LNCaP clone FGC (cell line): ENCODE measurements around the gene PPM1M.

ENCODE experiments used
- DNase-seq: peaks from one replicate; pipeline ENCODE4 v3.0.0-alpha.2; 2011; ENCODE audit warnings: low read depth
- H3K4me3 ChIP-seq: 2 replicates; pipeline ENCODE4 v1.5.1; 2011; ENCODE audit warnings: mild to moderate bottlenecking, low read depth, low read length, control low read depth
- TF ChIP-seq, protein P1 (sequence below): IDR thresholded peaks from 2 replicates; pipeline ENCODE4 v1.5.1; 2012; ENCODE audit warnings: mild to moderate bottlenecking; ENCODE audit not compliant: control insufficient read depth, insufficient read depth; ENCODE audit errors: extremely low read depth

PPM1M gene

DNA sequence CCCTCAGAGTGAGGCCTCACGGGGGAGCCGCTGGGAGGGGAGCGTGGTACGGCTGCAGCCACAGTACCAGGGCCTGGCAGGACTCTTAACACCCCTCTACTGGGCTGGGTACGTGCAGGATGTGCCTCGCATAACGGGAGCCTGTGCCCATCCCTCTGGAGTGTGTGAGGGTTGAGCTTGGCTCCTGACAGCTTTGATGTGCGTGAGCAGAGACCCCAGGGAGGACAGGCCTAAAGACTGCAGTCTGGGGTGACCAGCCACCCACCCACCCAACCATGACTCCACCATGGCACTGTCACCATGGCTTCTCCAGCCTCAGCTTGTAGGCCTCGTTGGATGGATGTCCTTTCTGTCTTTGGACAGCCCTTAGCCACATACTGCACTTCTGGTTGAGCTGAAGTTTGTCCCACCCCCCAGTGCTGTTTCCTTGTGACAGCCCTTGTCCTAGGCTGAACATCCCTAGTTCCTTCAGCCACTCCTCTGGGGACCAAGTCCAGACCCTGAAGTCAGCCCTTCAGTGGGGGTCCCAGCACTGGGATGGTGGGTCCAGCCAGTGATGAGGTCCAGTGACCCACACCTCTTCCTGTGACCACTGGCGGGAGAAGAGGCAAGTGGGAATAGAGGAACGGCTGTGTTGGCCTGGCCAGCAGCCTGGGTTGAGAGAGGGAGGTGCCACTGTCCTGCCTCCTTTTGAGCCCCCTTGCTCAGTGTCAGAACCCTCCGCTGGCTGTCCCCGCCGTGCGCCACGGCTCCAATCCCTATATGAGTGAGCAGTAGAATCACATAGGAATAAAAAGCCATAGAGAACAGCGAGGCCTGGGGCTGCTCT, 48.1 kb downstream of the PPM1M start:
- TF ChIP-seq, protein P1, sequence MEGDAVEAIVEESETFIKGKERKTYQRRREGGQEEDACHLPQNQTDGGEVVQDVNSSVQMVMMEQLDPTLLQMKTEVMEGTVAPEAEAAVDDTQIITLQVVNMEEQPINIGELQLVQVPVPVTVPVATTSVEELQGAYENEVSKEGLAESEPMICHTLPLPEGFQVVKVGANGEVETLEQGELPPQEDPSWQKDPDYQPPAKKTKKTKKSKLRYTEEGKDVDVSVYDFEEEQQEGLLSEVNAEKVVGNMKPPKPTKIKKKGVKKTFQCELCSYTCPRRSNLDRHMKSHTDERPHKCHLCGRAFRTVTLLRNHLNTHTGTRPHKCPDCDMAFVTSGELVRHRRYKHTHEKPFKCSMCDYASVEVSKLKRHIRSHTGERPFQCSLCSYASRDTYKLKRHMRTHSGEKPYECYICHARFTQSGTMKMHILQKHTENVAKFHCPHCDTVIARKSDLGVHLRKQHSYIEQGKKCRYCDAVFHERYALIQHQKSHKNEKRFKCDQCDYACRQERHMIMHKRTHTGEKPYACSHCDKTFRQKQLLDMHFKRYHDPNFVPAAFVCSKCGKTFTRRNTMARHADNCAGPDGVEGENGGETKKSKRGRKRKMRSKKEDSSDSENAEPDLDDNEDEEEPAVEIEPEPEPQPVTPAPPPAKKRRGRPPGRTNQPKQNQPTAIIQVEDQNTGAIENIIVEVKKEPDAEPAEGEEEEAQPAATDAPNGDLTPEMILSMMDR = no peak
- H3K4me3 ChIP-seq = no peak overlapping the region
- DNase-seq = no peak

DNA sequence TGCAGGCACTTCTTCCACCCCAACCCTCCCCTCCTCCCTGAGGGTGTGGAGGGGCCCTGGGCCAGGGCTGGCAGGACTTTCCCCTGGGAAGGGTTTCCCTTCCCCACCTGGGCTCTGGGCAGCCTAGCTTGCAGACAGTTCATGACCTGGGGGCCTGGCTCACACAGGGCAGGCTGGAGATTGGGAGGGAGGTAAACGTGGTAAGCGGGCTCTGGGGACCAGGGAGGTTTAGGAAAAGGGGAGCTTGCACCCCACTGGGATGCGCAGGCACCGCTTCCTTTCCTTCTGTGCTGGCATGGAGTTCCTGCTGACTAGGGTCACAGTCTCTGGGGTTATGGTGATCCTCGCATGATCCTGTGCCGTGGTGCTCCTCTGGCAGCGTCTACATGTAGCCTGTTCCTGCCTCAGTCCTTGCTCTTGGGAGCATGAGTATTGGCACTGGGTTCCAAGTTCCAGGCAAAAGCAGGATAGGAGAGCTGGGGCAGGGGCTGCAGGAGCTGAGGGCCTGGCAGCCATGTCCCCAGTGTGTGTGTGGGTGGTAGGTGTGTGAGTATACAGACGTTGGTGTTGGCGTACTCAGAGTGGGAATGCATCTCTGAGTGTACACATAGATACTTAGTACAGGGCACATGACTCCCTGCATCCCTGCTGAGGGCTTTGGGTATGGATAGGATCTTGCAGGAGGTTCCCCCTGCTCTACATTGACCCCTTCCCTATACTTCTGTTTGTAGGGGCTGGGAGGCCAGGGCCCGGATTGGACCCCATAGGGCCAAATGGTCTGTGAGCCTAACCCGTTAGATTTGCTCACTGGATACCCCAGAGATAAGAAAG, 49.0 kb downstream of the PPM1M start:
- no peak for DNase-seq
- TF ChIP-seq, protein P1 = no peak
- no peak overlapping the region for H3K4me3 ChIP-seq

DNA sequence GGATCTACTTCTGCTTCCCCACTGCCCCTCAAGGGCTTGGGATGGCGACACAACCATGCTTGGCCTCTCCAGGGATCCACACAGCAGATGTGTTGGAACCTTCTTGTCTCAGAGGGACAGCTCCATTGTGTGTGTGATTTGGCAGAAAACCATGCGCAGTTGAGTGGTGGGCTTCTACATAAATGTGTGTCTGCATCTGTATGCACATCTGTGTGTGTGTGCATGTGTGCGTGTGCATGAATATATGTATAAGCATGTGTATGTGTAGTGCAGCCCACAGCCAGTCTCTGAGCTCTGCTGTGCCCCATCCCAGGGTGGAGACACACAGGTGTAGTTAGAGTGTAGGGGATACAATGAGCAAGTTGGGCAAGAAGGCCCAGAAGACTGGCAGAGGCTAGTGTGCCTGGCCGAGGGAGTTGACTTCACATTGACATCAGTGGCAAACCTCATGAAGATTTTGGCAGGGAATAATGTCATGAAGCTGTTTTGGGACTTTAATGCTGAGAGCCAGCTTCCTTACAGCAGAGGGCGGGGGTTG, 50.2 kb downstream of the PPM1M start:
- DNase-seq = no peak
- TF ChIP-seq, protein P1 = no peak
- H3K4me3 ChIP-seq = no peak overlapping the region

DNA sequence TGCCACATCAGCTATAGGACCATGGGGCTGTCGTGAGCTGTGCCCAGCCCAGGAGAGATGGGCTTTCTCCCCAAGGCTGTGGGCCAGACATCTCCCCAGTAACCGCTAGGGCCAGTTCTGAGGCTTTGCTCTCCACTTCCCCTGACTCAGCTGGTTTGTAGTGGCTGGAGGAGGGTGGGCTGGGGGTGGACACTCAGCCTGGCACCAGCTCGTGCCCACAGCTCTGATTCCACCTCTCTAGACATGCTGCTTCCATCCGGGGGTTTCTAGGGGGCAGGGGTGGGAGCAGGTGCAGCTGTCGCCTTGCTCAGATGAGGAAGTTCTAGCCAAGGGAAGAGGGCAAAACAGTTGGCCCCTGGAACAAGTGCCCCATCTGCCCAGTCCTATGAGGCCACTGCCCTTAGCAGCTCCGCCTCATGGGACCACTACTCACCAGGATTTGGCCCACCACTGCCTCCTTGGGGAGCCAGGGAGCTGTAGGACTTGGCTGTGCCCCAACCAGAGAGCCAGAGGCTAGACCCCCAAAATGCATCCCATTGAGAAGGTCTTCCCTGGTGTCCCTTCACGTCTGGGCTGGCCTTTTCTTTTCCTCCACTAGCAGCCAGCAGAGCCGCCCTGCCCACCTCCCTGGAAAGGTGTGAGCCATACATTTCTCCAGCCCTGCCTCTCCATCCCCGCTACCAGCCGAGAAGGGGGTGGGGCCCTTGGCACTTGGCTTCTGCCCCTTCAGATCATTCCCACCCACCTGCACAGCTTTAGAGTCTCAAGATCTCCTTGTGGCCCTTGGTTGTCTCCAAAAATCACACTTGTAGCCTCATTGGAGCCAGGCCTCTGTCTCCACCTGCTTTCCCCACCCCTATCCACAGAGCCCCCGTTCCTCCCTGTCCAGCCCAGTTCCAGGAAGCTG, 51.9 kb downstream of the PPM1M start:
- no peak overlapping the region for H3K4me3 ChIP-seq
- TF ChIP-seq, protein P1 = no peak
- DNase-seq = no peak

DNA sequence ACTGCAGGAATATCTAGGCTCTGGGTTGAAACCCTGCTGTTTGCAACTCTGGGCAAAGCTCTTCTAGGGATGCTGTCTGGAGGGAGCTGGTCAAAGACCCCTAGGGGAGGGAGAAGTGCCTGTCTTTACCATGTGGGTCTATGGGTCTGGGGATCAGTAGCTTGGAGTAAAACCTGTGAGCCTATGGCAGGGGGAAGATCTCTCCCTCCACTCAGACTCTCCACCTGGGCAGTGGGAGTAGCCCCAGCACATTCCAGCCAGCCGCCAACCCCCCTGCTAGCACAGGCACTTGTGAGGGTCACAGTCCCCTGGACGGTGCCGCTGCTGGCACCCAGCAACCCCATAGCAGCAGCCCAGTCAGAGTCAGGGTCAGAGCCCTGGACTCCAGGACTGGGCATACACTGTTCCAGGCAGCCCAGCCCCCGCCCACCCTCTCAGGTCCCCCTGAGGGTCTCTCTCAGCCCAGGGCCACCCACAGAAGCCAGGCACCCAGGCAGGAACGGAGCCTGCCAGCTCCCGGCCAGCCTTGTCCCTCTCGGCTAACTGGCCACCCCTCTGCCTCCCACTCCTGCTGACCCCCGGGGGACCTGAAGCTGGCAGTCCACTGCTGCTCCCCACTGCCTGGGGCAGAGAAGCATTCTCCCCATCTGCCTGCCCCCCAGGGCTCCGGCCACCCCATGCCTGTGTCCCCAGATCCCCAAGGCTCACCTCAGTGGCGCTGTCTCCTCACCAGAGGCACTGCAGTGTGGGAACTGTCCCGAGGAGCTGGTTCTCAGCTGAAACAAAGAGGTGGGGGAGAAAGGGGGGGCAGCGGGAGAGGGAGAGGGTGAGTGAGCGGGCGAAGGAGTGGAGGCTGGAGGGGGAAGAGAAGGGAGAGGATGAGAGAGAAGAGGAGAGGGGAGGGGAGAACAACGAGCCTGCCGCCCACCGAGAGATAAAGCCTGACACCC, 52.9 kb downstream of the PPM1M start:
- TF ChIP-seq, protein P1 = no peak
- no peak for DNase-seq
- H3K4me3 ChIP-seq = no peak overlapping the region
